SU-DHL-6 (cell line): ENCODE measurements around the gene PDAP1.

Source experiments
- H2AFZ ChIP-seq: fragments of 200-600 bp; sonication (generic); 2 replicates; pipeline ENCODE4 v1.6.1; 2014; ENCODE audit warnings: low read depth, mild to moderate bottlenecking, moderate library complexity, mixed read lengths, antibody characterized with exemption, low read length; ENCODE audit not compliant: severe bottlenecking
- H3F3A ChIP-seq: fragments of 200-600 bp; shearing (Covaris generic); 2 replicates; pipeline ENCODE4 v1.6.0; 2016; ENCODE audit warnings: antibody characterized with exemption, mild to moderate bottlenecking; ENCODE audit not compliant: insufficient read depth
- H3K27ac ChIP-seq: fragments of 200-600 bp; sonication (generic); 2 replicates; pipeline ENCODE4 v1.5.1; 2016; ENCODE audit warnings: low read depth, mild to moderate bottlenecking, low read length, moderate library complexity, mixed read lengths
- H3K27me3 ChIP-seq: fragments of 200-600 bp; sonication (generic), shearing (Covaris generic); 2 replicates; pipeline ENCODE4 v1.6.0; 2014; ENCODE audit warnings: mild to moderate bottlenecking, low read length
- H3K36me3 ChIP-seq: fragments of 200-600 bp; sonication (generic); 2 replicates; pipeline ENCODE4 v1.6.1; 2014; ENCODE audit warnings: mild to moderate bottlenecking, low read length, mixed read lengths
- H3K4me2 ChIP-seq: fragments of 300-600, 200-600 bp; shearing (Covaris generic), sonication (generic); 2 replicates; pipeline ENCODE4 v1.6.0; 2014; ENCODE audit warnings: low read length, low read depth, mild to moderate bottlenecking; ENCODE audit not compliant: poor library complexity, severe bottlenecking
- H3K4me3 ChIP-seq: fragments of 200-600 bp; sonication (generic); 2 replicates; pipeline ENCODE4 v1.5.1; 2014; ENCODE audit warnings: antibody characterized with exemption, low read length, mild to moderate bottlenecking, mixed read lengths; ENCODE audit not compliant: insufficient read depth, poor library complexity, severe bottlenecking
- H3K79me2 ChIP-seq: fragments of 200-600 bp; sonication (generic); 2 replicates; pipeline ENCODE4 v1.6.1; 2014; ENCODE audit warnings: mild to moderate bottlenecking, low read length, moderate library complexity; ENCODE audit not compliant: insufficient read depth
- H3K9ac ChIP-seq: fragments of 200-600 bp; sonication (generic); 2 replicates; pipeline ENCODE4 v1.7.0; 2014; ENCODE audit warnings: mild to moderate bottlenecking, low read length
- H3K9me2 ChIP-seq: fragments of 200-600 bp; sonication (generic); replicated peaks from 2 replicates; pipeline ENCODE4 v1.6.1; 2014; ENCODE audit warnings: low read length; ENCODE audit not compliant: insufficient read depth
- H3K9me3 ChIP-seq: fragments of 200-600 bp; sonication (generic); 2 replicates; pipeline ENCODE4 v1.6.1; 2014; ENCODE audit warnings: low read length, mixed read lengths; ENCODE audit not compliant: insufficient read depth
- H4K20me1 ChIP-seq: fragments of 200-600 bp; sonication (generic); 2 replicates; pipeline ENCODE4 v1.6.1; 2014; ENCODE audit warnings: low read depth, mild to moderate bottlenecking, antibody characterized with exemption, low read length, moderate library complexity, mixed read lengths
- EZH2phosphoT487 ChIP-seq: fragments of 200-600 bp; sonication (generic), shearing (Covaris generic); conservative IDR thresholded peaks from 2 replicates; pipeline ENCODE4 v1.6.1; 2018; ENCODE audit warnings: mild to moderate bottlenecking, antibody characterized with exemption, low read length, moderate library complexity, mixed read lengths
- TF ChIP-seq, protein P1 (sequence below): fragments of 200-600 bp; sonication (generic); IDR thresholded peaks from one replicate; pipeline ENCODE4 v1.5.1; 2017; ENCODE audit warnings: antibody characterized with exemption, mild to moderate bottlenecking, low read length, moderate library complexity; ENCODE audit not compliant: insufficient read depth, poor library complexity, severe bottlenecking

Gene PDAP1

GRCh38 chr7:99456288-99456687 is 47.9 kb upstream of the PDAP1 start:
- no peak overlapping the region for H3K9ac ChIP-seq
- H2AFZ ChIP-seq = no peak overlapping the region
- H4K20me1 ChIP-seq = peaks cover 4% of the 10 kb centered on the region; the same call in 1 of the 2 replicates
- H3K4me3 ChIP-seq = no peak overlapping the region
- peaks cover 8% of the 10 kb centered on the region for H3K36me3 ChIP-seq
- no peak overlapping the region for H3K4me2 ChIP-seq
- peaks cover 33% of the 10 kb centered on the region for H3K79me2 ChIP-seq
- H3F3A ChIP-seq = peaks cover 26% of the 10 kb centered on the region
- no peak overlapping the region for H3K27ac ChIP-seq
- H3K27me3 ChIP-seq = no peaks in the 10 kb centered on the region
- TF ChIP-seq EZH2phosphoT487 = no peak
- TF ChIP-seq, protein P1, sequence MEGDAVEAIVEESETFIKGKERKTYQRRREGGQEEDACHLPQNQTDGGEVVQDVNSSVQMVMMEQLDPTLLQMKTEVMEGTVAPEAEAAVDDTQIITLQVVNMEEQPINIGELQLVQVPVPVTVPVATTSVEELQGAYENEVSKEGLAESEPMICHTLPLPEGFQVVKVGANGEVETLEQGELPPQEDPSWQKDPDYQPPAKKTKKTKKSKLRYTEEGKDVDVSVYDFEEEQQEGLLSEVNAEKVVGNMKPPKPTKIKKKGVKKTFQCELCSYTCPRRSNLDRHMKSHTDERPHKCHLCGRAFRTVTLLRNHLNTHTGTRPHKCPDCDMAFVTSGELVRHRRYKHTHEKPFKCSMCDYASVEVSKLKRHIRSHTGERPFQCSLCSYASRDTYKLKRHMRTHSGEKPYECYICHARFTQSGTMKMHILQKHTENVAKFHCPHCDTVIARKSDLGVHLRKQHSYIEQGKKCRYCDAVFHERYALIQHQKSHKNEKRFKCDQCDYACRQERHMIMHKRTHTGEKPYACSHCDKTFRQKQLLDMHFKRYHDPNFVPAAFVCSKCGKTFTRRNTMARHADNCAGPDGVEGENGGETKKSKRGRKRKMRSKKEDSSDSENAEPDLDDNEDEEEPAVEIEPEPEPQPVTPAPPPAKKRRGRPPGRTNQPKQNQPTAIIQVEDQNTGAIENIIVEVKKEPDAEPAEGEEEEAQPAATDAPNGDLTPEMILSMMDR = no peak
- H3K9me3 ChIP-seq = no peaks in the 10 kb centered on the region
- no peaks in the 10 kb centered on the region for H3K9me2 ChIP-seq

- Histone ChIP-seq H3K4me2 (no peak overlapping the region), H3K9me3 (no peaks in the 10 kb centered on the region), H3K27ac (no peak overlapping the region), H3K9me2 (no peaks in the 10 kb centered on the region), H3K4me3 (no peak overlapping the region), H3K79me2 (peaks cover 29% of the 10 kb centered on the region), H2AFZ (no peak overlapping the region), H3K36me3 (peaks cover 8% of the 10 kb centered on the region), H3K9ac (no peak overlapping the region), H3K27me3 (no peaks in the 10 kb centered on the region), H4K20me1 (peaks cover 4% of the 10 kb centered on the region; the same call in 1 of the 2 replicates), H3F3A (peaks cover 22% of the 10 kb centered on the region)
- TF ChIP-seq, protein P1 = no peak
- no peak for TF ChIP-seq EZH2phosphoT487
These were observed 47.5 kb upstream of the PDAP1 start for GRCh38 chr7:99455874-99456273.

GRCh38 chr7:99453105-99453504 is 44.7 kb upstream of the PDAP1 start:
- no peak overlapping the region for H3K27ac ChIP-seq
- no peaks in the 10 kb centered on the region for H4K20me1 ChIP-seq
- no peaks in the 10 kb centered on the region for H3K9me3 ChIP-seq
- no peaks in the 10 kb centered on the region for H3K27me3 ChIP-seq
- no peak overlapping the region for H3K4me3 ChIP-seq
- no peaks in the 10 kb centered on the region for H3F3A ChIP-seq
- H3K9ac ChIP-seq = no peak overlapping the region
- H2AFZ ChIP-seq = no peak overlapping the region
- no peak overlapping the region for H3K4me2 ChIP-seq
- peaks cover 5% of the 10 kb centered on the region; the same call in 1 of the 2 replicates for H3K36me3 ChIP-seq
- TF ChIP-seq, protein P1 = no peak
- TF ChIP-seq EZH2phosphoT487 = no peak
- peaks cover 3% of the 10 kb centered on the region; the same call in 1 of the 2 replicates for H3K79me2 ChIP-seq
- H3K9me2 ChIP-seq = no peaks in the 10 kb centered on the region
